Activated CD4-positive, alpha-beta T cell treated with anti-CD3 and anti-CD28 coated beads for 4 hours (primary cell): ENCODE data around the gene SVBP.
"Not testable (repeated sequence)": the region's sequence is repeated elsewhere in the genome, so short reads cannot be mapped to it uniquely, and the experiment has no call there.

Experiments
- DNase-seq, 2 donors: peaks; one replicate each; pipeline ENCODE4 v3.0.0-alpha.2; 2020

SVBP gene, protein sequence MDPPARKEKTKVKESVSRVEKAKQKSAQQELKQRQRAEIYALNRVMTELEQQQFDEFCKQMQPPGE

GRCh38 chr1:42816585-42817439, at the start of gene SVBP, which contains the start of gene ERMAP:
Gene SVBP (minus strand): TSS chr1:42817397. CDS start chr1:42816544, 853 bp downstream.
Gene ERMAP (plus strand): TSS chr1:42817122. CDS start chr1:42830449, 13,327 bp downstream.
- peak; percentile 95 to 96 for DNase-seq

DNA sequence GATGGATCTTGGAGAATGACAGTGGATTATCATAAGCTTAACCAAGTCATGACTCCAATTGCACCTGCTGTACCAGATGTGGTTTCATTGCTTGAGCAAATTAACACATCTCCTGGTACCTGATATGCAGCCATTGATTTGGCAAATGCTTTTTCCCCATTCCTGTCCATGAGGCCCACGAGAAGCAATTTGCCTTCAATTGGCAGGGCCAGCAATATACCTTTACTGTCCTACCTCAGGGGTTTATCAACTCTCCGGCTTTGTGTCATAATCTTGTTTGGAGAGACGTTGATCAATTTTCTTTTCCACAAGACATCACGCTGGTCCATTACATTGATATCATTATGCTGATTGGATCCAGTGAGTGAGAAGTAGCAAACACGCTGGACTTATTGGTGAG, 49.4 kb upstream of the SVBP start:
- no peak for DNase-seq

GRCh38 chr1:42861014-42861399, 43.8 kb upstream of the SVBP start:
- DNase-seq: no peak

- no peak for DNase-seq
Observed at GRCh38 chr1:42860339-42861013, 43.3 kb upstream of the SVBP start.

DNA sequence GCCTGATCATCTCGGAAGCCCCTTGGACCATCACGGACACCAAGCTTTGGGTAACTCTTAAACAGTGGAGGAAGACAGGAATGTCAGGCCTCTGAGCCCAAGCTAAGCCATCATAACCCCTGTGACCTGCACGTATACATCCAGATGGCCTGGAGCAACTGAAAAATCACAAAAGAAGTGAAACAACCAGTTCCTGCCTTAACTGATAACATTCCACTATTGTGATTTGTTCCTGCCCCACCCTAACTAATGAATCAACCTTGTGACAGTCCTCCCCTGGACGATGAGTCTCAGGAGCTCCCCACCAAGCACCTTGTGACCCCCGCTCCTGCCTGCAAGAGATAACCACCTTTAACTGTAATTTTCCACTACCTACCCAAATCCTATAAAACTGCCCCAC, 42.2 kb upstream of the SVBP start:
- DNase-seq: not testable (repeated sequence)

DNA sequence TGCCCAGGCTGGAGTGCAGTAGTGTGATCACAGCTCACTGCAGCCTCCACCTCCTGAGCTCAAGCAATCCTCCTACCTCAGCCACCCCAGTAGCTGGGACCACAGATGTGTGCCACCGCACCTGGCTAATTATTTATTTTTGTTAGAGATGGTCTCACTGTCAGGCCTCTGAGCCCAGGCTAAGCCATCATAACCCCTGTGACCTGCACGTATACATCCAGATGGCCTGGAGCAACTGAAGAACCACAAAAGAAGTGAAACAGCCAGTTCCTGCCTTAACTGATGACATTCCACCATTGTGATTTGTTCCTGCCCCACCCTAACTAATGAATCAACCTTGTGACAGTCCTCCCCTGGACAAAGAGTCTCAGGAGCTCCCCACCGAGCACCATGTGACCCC, 39.4 kb upstream of the SVBP start:
- not testable (repeated sequence) for DNase-seq

GRCh38 chr1:42853116-42853884, 36.1 kb upstream of the SVBP start:
- DNase-seq: no peak

DNA sequence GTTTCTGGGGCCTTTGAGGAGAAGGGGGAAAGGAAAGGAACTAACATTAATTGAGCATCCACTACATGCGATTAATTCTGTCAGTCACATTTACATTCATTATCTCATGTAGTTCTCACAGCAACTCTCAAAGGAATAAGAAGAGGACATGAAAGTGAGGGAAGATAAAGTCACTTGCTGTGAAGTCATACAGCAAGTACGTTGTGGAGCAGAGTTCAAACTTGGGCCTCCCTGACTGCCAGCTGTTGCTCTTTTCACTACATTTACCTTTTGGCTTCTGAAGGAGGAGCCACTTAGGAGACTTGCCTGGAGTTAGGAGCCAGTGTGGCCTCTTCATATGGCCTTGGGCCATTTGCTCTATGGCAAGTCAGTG, 35.4 kb upstream of the SVBP start:
- no peak for DNase-seq

DNA sequence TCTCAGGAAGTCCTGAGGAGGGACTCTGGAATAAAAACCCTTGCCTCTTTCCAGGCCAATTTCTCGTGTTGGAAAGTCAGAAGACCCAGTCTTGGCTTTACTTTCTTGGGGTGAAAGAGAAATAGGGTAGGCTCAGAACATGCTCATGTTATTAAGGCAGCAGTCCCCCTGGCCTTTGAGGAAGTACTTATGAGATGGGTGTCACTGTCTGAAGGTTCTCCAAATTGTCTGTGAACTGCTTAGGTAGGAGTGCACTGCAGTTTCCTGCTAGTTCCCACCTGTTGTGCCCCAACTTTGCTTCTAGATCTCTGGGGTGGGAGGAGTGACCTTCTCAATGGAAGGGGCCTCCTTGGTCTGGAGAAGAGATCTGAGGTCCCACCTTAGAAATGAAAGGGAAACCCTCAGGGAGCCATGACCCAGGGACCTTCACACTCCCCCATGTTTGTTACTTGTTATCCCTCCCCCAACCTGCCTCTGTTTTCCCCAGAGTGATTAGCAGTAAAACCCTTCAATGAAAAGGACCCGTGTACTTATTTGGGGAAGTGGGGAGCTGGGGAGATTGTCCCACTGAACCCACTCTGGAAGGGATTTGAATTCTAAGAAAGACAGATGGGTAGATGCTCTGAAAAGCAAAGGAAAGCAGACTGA, 34.9 kb upstream of the SVBP start:
- no peak for DNase-seq

DNA sequence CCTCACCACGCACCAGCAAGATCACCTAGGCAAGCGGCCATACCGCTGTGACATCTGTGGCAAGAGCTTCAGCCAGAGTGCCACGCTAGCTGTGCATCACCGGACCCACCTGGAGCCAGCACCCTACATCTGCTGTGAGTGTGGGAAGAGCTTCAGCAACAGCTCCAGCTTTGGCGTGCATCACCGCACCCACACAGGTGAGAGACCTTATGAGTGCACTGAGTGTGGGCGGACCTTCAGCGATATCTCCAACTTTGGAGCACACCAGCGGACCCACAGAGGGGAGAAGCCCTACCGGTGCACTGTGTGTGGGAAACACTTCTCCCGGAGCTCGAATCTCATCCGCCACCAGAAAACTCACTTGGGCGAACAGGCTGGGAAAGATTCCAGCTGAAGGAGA, 34.2 kb upstream of the SVBP start:
- DNase-seq: no peak

- DNase-seq: no peak
Observed at GRCh38 chr1:42849944-42850343, 32.7 kb upstream of the SVBP start.

GRCh38 chr1:42848823-42849537, 31.8 kb upstream of the SVBP start:
- DNase-seq: no peak

DNA sequence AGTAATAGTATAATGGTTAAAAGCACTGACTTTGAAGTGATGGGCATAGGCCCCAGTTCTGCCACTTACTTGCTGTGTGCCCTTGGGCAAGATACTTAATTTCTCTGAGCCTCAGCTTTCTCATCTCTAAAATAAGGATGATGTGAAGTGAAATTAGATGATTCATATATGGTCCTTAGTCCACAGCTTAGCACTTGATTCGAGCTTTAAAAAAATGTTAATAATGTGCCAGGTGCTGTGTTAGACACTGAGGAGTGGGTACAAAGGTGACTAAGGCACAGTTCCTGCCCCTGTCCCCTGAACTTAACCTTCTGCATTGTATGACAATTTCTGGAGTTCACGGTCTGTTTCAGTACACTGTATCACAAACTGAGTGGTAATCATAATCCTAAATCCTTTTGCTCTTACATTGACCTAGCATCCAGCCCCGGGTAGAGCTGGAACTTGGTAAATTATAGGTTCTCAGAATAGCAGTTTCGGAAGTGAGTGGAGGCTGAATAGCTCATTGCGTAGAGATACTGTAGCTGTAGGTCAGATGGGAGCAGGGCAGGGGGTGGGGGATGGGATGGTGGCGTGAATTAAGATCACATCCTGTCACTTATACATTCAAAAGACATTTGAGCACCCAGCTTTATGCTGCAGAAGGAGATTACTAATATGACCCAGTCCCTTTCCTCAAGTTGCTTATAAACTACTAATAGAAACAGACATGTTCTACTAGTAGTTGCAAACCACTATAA, 30.7 kb upstream of the SVBP start:
- no peak for DNase-seq

DNA sequence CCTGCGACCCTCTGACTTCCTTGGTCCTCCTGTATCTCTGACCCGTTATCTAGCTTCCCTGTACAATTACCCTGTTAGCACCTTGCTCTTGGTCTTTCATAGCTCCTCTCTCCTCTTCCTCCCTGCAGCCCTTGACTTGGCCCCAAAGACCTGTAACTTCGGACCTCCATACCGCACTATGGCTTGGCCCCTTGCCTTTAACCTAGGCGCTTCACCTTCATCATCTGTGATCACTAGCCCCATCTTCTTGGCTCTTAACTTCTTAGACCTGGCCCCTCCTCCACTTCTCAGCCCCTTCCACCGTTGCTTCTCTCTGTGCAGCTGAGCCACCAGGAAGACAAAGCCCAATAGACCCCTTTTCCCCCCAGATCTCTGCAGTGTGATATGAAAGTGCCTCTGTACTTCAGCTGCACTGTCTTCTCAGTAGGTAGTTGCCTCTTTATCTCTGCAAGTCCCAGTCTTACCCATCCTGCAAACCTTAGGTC, 30.0 kb upstream of the SVBP start:
- DNase-seq: no peak

GRCh38 chr1:42846257-42847110, 29.3 kb upstream of the SVBP start, which contains the start of gene ZNF691:
Gene ZNF691 (plus strand): TSS chr1:42846613. CDS start chr1:42849659, 3,046 bp downstream.
- DNase-seq: peak; percentile 88 to 89

- DNase-seq: no peak
Observed at GRCh38 chr1:42845866-42846256, 28.7 kb upstream of the SVBP start.

DNA sequence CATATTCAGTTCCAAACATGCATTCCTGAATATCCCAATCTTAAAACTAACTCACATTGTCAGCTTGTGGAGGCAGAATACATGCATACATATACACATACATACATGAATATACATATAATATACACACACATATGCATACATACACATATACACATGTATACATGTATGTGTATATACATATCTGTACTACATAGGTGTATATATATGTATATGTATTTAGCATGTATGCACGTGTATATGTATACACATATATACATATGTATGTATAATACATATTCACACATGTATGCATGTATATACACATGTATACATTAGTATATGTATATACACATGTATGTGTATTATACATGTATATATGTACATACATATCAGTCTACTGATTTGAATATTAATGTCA, 28.0 kb upstream of the SVBP start:
- no peak for DNase-seq

GRCh38 chr1:42844592-42845140, 27.5 kb upstream of the SVBP start:
- DNase-seq: no peak

GRCh38 chr1:42841440-42842147, 24.4 kb upstream of the SVBP start:
- DNase-seq: no peak
